ENCODE results near the gene HPS3. TPM values are rescaled to one million over a fixed set of nuclear protein-coding genes. Genes with fewer than 3 reads are reported as not detected.

The HPS3 gene
- total RNA-seq, 2 experiments from 2014 or later: 26.2 to 38.8 TPM

- no peaks in the 10 kb centered on the region for H4K20me1 ChIP-seq (ENCODE audit: insufficient read depth, low read length)
- intact Hi-C loops (cut with micrococcal nuclease; ENCODE audit: unreplicated experiment): no loop called here
- no peaks in the 10 kb centered on the region for H3K9me3 ChIP-seq (ENCODE audit: low read length)
- no TSS peak for BruUV-seq (replicated peaks)
- no peak overlapping the region for H3K4me2 ChIP-seq (ENCODE audit: low read length)
- ChIA-PET CTCF (ENCODE audit: unreplicated experiment) (no interaction called here), POLR2A (interaction anchor here (0.8 to 1.1 kb wide), 2 partner anchors 22 to 28 kb away, joined by 3 read pairs; partner anchors contain the start of gene HPS3)
- no peak for TF ChIP-seq EZH2phosphoT487 (IDR thresholded peaks at IDR 0.05; ENCODE audit: borderline replicate concordance, low read depth, low read length)
- TF ChIP-seq CTCF (conservative IDR thresholded peaks at IDR 0.05; ENCODE audit: low read length): no peak
- no peaks in the 10 kb centered on the region for H3K9me2 ChIP-seq (ENCODE audit: insufficient read depth, low read length)
- no peak overlapping the region for H2AFZ ChIP-seq (ENCODE audit: low read length)
- H3K4me3 ChIP-seq (ENCODE audit: low read depth, low read length, poor library complexity, severe bottlenecking): no peak overlapping the region
- peaks cover 12% of the 10 kb centered on the region for H3K4me1 ChIP-seq (ENCODE audit: insufficient read depth, low read length, poor library complexity, severe bottlenecking)
- no peaks in the 10 kb centered on the region; the same call in 1 of the 2 replicates for H3K79me2 ChIP-seq (ENCODE audit: insufficient read depth, low read depth, low read length)
- H3K36me3 ChIP-seq (ENCODE audit: insufficient read depth, low read length): peaks cover 90% of the 10 kb centered on the region
- H3K27ac ChIP-seq (ENCODE audit: low read depth, low read length, poor library complexity, severe bottlenecking): no peak overlapping the region
- no peak for DNase-seq (ENCODE audit: low spot score)
Measured at GRCh38 chr3:149151843-149152242, 22.4 kb downstream of the HPS3 start.

DNA sequence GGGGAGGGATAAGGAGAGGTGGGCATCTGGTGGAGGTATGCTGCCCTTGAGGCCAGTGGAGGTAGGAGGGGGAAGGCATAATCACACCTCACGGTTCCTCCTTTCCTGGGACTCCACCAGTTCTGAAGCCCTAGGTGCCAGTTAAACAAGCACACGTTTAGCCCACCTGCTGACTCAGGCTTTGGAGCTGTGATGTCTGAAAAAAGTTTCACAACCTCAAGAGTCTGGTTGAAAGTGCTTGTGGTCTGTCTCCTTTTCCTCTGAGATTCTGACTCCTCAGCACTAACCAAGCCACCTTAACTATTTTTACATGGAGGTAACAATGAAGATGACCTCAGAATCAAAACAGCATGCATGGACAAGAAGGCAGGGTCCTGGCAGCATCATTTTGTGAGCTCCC, 23.0 kb downstream of the HPS3 start:
- H3K36me3 ChIP-seq (ENCODE audit: insufficient read depth, low read length): peaks cover 89% of the 10 kb centered on the region
- intact Hi-C loops (cut with micrococcal nuclease; ENCODE audit: unreplicated experiment): no loop called here
- H3K9me2 ChIP-seq (ENCODE audit: insufficient read depth, low read length): no peaks in the 10 kb centered on the region
- no peak overlapping the region for H3K4me3 ChIP-seq (ENCODE audit: low read depth, low read length, poor library complexity, severe bottlenecking)
- DNase-seq (ENCODE audit: low spot score): no peak
- H3K79me2 ChIP-seq (ENCODE audit: insufficient read depth, low read depth, low read length): no peaks in the 10 kb centered on the region
- POLR2A ChIA-PET: no interaction called here
- H3K9me3 ChIP-seq (ENCODE audit: low read length): no peaks in the 10 kb centered on the region
- H2AFZ ChIP-seq (ENCODE audit: low read length): no peak overlapping the region
- no peak overlapping the region for H3K27ac ChIP-seq (ENCODE audit: low read depth, low read length, poor library complexity, severe bottlenecking)
- H3K4me2 ChIP-seq (ENCODE audit: low read length): no peak overlapping the region
- H3K4me1 ChIP-seq (ENCODE audit: insufficient read depth, low read length, poor library complexity, severe bottlenecking): peaks cover 6% of the 10 kb centered on the region
- H4K20me1 ChIP-seq (ENCODE audit: insufficient read depth, low read length): no peaks in the 10 kb centered on the region
- CTCF ChIA-PET (ENCODE audit: unreplicated experiment): no interaction called here
- no peak for TF ChIP-seq EZH2phosphoT487 (IDR thresholded peaks at IDR 0.05; ENCODE audit: borderline replicate concordance, low read depth, low read length)
- TF ChIP-seq CTCF (conservative IDR thresholded peaks at IDR 0.05; ENCODE audit: low read length): no peak
- BruUV-seq (replicated peaks): no TSS peak

DNA sequence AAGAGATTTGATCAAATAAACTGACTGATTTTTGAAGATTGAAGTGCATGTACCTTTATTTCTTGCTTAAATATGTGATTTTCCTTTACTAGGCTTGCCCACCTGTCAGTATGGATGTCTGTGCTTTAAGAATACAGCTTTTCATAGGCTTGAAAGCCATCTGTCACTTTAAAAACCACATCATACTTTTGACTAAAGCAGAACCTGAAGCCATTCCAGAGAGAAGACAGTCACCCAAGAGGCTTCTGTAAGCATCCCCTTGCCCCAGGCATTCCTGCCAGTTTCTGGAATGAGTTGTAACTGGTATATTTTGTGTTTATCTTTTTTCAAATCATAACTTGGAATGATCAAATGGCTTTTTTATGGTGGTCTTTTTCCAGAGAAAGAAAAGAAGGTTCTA, 24.0 kb downstream of the HPS3 start:
- H3K9me3 ChIP-seq (ENCODE audit: low read length): no peaks in the 10 kb centered on the region
- no peak overlapping the region for H2AFZ ChIP-seq (ENCODE audit: low read length)
- ChIA-PET POLR2A (interaction anchor here (0.6 to 0.8 kb wide), 2 partner anchors 63 to 115 kb away, joined by 3 read pairs; no protein-coding TSS in a partner anchor), CTCF (ENCODE audit: unreplicated experiment) (no interaction called here)
- no peaks in the 10 kb centered on the region for H3K79me2 ChIP-seq (ENCODE audit: insufficient read depth, low read depth, low read length)
- H3K36me3 ChIP-seq (ENCODE audit: insufficient read depth, low read length): peaks cover 90% of the 10 kb centered on the region
- H4K20me1 ChIP-seq (ENCODE audit: insufficient read depth, low read length): no peaks in the 10 kb centered on the region
- intact Hi-C loops (cut with micrococcal nuclease; ENCODE audit: unreplicated experiment): no loop called here
- no peak overlapping the region for H3K4me3 ChIP-seq (ENCODE audit: low read depth, low read length, poor library complexity, severe bottlenecking)
- no peak for DNase-seq (ENCODE audit: low spot score)
- TF ChIP-seq EZH2phosphoT487 (IDR thresholded peaks at IDR 0.05; ENCODE audit: borderline replicate concordance, low read depth, low read length) (no peak), CTCF (conservative IDR thresholded peaks at IDR 0.05; ENCODE audit: low read length) (no peak)
- H3K27ac ChIP-seq (ENCODE audit: low read depth, low read length, poor library complexity, severe bottlenecking): no peak overlapping the region
- H3K4me2 ChIP-seq (ENCODE audit: low read length): no peak overlapping the region
- H3K9me2 ChIP-seq (ENCODE audit: insufficient read depth, low read length): no peaks in the 10 kb centered on the region
- no TSS peak for BruUV-seq (replicated peaks)
- peaks cover 4% of the 10 kb centered on the region for H3K4me1 ChIP-seq (ENCODE audit: insufficient read depth, low read length, poor library complexity, severe bottlenecking)

Data from OCI-LY7 (cell line).